ENCODE results near the gene PLCG2.
"Not testable (repeated sequence)": the region's sequence is repeated elsewhere in the genome, so short reads cannot be mapped to it uniquely, and the experiment has no call there.

PLCG2 gene

DNA sequence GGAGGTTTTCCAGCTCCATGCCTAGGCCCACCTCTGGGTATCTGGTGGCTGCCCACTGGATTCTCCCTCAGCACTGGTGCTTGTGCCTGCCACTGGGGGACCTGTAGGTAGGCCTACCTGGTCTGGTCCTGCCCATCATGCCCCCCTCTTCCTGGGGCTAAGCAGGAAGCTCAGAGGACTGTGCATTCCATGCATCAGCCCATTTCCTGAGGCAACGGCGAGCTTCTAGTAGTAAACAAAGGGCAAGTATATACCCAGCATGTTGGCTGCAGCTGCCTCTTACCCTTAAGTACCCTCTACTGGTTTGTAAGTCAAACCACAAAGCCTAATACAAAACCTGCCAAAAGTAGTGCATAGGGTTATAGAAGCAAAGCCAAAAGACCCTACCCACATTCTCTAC is 194.6 kb downstream of the PLCG2 start:
- ChIA-PET CTCF (no interaction called here), POLR2A (no interaction called here)
- TF ChIP-seq, protein P1, sequence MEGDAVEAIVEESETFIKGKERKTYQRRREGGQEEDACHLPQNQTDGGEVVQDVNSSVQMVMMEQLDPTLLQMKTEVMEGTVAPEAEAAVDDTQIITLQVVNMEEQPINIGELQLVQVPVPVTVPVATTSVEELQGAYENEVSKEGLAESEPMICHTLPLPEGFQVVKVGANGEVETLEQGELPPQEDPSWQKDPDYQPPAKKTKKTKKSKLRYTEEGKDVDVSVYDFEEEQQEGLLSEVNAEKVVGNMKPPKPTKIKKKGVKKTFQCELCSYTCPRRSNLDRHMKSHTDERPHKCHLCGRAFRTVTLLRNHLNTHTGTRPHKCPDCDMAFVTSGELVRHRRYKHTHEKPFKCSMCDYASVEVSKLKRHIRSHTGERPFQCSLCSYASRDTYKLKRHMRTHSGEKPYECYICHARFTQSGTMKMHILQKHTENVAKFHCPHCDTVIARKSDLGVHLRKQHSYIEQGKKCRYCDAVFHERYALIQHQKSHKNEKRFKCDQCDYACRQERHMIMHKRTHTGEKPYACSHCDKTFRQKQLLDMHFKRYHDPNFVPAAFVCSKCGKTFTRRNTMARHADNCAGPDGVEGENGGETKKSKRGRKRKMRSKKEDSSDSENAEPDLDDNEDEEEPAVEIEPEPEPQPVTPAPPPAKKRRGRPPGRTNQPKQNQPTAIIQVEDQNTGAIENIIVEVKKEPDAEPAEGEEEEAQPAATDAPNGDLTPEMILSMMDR (IDR thresholded peaks at IDR 0.05; ENCODE audit: insufficient read depth, low read length, missing control alignments): no peak
- H3K4me3 ChIP-seq (ENCODE audit: low read depth, low read length): no peak overlapping the region
- no peak for DNase-seq (ENCODE audit: low read depth, low spot score)

DNA sequence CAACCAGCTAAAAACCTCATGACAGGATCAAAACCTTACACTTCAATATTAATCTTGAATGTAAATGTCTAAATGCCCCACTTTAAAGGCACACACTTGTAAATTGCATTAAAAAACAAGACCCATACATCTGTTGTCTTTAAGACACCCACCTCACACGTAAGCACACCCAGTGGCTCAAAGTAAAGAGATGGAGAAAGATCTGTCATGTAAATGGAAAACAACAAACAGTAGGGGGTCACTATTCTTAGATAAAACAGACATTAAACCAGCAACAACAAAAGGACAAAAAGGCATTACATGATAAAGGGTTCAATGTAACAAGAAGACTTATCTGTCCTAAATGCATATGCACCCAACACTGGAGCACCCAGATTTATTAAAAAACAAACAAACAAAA is 196.5 kb downstream of the PLCG2 start:
- ChIA-PET CTCF (interaction anchor here (1.2 kb wide), 1 partner anchor 287 kb away, joined by 4 read pairs; no protein-coding TSS in a partner anchor), POLR2A (no interaction called here)
- TF ChIP-seq, protein P1 (IDR thresholded peaks at IDR 0.05; ENCODE audit: insufficient read depth, low read length, missing control alignments): no peak
- H3K4me3 ChIP-seq (ENCODE audit: low read depth, low read length): no peak overlapping the region
- DNase-seq (ENCODE audit: low read depth, low spot score): no peak

DNA sequence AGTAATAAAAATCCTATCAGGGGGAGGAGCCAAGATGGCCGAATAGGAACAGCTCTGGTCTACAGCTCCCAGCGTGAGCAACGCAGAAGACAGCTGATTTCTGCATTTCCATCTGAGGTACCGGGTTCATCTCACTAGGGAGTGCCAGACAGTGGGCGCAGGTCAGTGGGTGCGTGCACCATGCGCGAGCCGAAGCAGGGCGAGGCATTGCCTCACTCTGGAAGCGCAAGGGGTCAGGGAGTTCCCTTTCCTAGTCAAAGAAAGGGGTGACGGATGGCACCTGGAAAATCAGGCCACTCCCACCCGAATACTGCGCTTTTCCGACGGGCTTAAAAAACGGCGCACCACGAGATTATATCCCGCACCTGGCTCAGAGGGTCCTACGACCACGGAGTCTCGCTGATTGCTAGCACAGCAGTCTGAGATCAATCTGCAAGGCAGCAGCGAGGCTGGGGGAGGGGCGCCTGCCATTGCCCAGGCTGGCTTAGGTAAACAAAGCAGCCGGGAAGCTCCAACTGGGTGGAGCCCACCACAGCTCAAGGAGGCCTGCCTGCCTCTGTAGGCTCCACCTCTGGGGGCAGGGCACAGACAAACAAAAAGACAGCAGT is 198.3 kb downstream of the PLCG2 start:
- CTCF ChIA-PET; H3K4me3 ChIP-seq (ENCODE audit: low read depth, low read length); DNase-seq (ENCODE audit: low read depth, low spot score); POLR2A ChIA-PET: not testable (repeated sequence)

DNA sequence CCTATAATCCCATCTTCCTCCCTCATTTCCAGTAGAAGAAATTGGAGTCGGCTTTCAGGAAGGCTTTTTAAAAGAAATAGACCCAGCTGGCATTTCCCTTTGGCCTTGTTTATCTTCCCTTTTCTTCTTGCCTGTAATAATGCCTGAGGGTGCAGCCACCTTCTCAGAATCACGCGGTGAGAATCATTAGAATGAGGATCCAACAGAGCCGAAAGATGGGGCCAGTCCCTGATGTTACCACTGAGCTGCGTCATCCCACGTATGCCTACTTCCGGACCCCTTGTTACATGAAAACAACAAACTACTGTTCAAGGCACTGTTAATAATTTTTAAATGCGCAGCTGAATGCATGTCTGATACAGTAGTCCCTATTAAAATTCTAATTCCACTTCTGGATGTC is 208.0 kb downstream of the PLCG2 start:
- POLR2A ChIA-PET: no interaction called here
- DNase-seq (ENCODE audit: low read depth, low spot score): no peak
- CTCF ChIA-PET: no interaction called here

DNA sequence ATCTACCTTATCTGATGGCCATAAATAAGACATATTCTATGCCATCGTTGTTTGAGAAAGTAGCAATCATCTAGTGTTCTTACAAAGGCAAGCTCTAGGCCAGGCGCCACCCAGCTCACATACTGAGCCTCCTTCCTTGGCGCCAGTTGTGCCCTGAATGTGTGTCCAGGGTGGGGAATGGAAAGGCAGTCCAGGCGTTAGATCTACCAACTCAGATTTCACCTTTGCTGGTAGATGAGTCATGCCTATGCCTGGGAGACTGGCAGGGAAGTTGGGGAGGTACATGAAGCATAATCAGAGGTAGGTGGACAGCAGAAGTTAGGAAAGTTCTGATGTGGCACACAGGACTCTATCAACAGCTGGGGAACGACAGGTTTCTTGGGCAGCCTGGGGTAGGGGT is 208.6 kb downstream of the PLCG2 start:
- no peak overlapping the region for H3K4me3 ChIP-seq (ENCODE audit: low read depth, low read length)
- TF ChIP-seq, protein P1 (IDR thresholded peaks at IDR 0.05; ENCODE audit: insufficient read depth, low read length, missing control alignments): no peak
- no peak for DNase-seq (ENCODE audit: low read depth, low spot score)
- ChIA-PET CTCF (no interaction called here), POLR2A (no interaction called here)

More for the DNA sequence above, 208.0 kb downstream of the PLCG2 start:
- TF ChIP-seq, protein P1 (IDR thresholded peaks at IDR 0.05; ENCODE audit: insufficient read depth, low read length, missing control alignments): no peak
- no peak overlapping the region for H3K4me3 ChIP-seq (ENCODE audit: low read depth, low read length)

DNA sequence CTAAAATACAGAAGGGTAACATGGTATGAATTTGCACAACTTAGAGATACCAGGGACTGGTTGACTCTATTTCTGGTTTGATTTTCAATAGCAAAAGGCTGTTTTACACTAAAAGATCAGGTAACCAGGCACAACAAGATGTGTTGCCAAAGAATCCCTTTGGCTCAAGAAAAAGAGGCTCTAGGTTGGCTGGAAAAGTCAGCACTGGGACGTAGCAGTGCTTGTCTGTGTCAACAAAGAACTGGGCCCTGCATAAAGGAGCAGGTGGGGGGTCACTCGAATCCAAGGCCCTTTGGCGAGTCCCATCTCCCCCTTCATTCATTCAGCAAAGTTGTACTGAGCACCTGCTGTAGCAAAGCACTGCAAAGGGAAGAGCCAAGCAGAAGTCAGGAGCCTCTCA is 213.8 kb downstream of the PLCG2 start:
- no peak for DNase-seq (ENCODE audit: low read depth, low spot score)
- no peak overlapping the region for H3K4me3 ChIP-seq (ENCODE audit: low read depth, low read length)
- TF ChIP-seq, protein P1 (IDR thresholded peaks at IDR 0.05; ENCODE audit: insufficient read depth, low read length, missing control alignments): no peak
- CTCF ChIA-PET: no interaction called here
- POLR2A ChIA-PET: no interaction called here

DNA sequence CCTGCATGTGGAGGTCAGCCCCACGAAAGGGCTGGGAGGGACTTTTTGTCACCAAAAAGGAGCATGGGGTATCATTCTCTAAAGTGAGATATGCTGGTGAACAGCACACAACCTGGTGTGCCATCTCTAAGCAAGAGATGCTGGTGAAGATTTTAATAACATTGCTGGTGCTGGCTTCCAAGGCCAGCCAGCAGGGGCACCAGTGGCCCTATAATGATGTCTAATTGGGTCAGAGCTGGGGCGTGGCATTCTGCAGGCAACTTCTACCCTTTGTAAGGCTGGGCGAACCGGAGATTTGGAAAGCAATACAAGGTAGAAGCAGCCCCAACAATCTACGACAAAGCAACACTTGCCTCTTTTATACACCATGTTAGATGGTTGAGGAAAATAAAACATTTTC is 215.4 kb downstream of the PLCG2 start:
- H3K4me3 ChIP-seq (ENCODE audit: low read depth, low read length): no peak overlapping the region
- CTCF ChIA-PET: no interaction called here

More for the DNA sequence above, 215.4 kb downstream of the PLCG2 start:
- POLR2A ChIA-PET: no interaction called here
- no peak for DNase-seq (ENCODE audit: low read depth, low spot score)
- TF ChIP-seq, protein P1 (IDR thresholded peaks at IDR 0.05; ENCODE audit: insufficient read depth, low read length, missing control alignments): no peak

Measured in AG04449 (cell line).